Spleen (tissue), 11 donors: ENCODE data around the gene MACROH2A1. TPM values are rescaled to one million over a fixed set of nuclear protein-coding genes. Genes with fewer than 3 reads are reported as not detected.
A peak's percentile ranks its signal among the peaks of the same experiment; 100 is the strongest.

Experiments used
- DNase-seq: peaks from one replicate; pipeline ENCODE4 v3.0.0-alpha.2; 2020
- H3K27ac ChIP-seq, 8 donors: fragments of 200-600 bp; sonication (generic) in 7 of 8; 1 replicate in 4 of 8; 2 replicates in 4 of 8; pipeline versions ENCODE4 v1.5.0 to v1.8.0; 2016 to 2021; ENCODE audit warnings: inconsistent platforms in 4 of 8, mild to moderate bottlenecking in 4 of 8, moderate library complexity in 1 of 8
- H3K27me3 ChIP-seq, 7 donors: fragments of 200-600 bp; sonication (generic) in 6 of 7; replicated peaks in 1 of 7; 1 replicate in 4 of 7; 2 replicates in 3 of 7; pipeline versions ENCODE4 v1.5.0 to v1.8.0; 2016 to 2021; ENCODE audit warnings: inconsistent platforms in 3 of 7, mild to moderate bottlenecking in 1 of 7
- H3K36me3 ChIP-seq, 6 donors: fragments of 200-600 bp; sonication (generic) in 5 of 6; 1 replicate in 4 of 6; 2 replicates in 2 of 6; pipeline versions ENCODE4 v1.5.0 to v1.8.0; 2016 to 2021; ENCODE audit warnings: inconsistent platforms in 2 of 6
- H3K4me1 ChIP-seq, 6 donors: fragments of 200-600 bp; sonication (generic) in 5 of 6; 1 replicate in 3 of 6; 2 replicates in 3 of 6; pipeline versions ENCODE4 v1.5.0 to v1.8.0; 2016 to 2021; ENCODE audit warnings: inconsistent platforms in 3 of 6
- H3K4me3 ChIP-seq, 8 donors: fragments of 200-600 bp; sonication (generic) in 7 of 8; 1 replicate in 4 of 8; 2 replicates in 4 of 8; pipeline versions ENCODE4 v1.5.0 to v1.8.0; 2016 to 2021; ENCODE audit warnings: inconsistent platforms in 4 of 8, mild to moderate bottlenecking in 4 of 8, moderate library complexity in 2 of 8
- H3K9me3 ChIP-seq, 8 donors: fragments of 200-600 bp; sonication (generic) in 7 of 8; 1 replicate in 4 of 8; 2 replicates in 4 of 8; pipeline versions ENCODE4 v1.5.0 to v1.8.0; 2016 to 2021; ENCODE audit warnings: inconsistent platforms in 4 of 8
- CTCF ChIP-seq, 11 experiments: fragments of 200-600 bp in 7 of 11; fragments of 450-650 bp in 4 of 11; sonication (generic) in 4 of 11; IDR thresholded peaks in 8 of 11; conservative IDR thresholded peaks in 3 of 11; 1 replicate in 7 of 11; 2 replicates in 4 of 11; pipeline versions ENCODE4 v1.4.0 to v1.8.0; 2016 to 2021; ENCODE audit warnings: antibody characterized with exemption in 11 of 11, inconsistent platforms in 4 of 11, mild to moderate bottlenecking in 1 of 11
- POLR2A ChIP-seq, 3 donors: fragments of 450-650 bp; IDR thresholded peaks; one replicate each; pipeline ENCODE4 v1.5.1; 2017; ENCODE audit warnings: antibody characterized with exemption in 3 of 3, mild to moderate bottlenecking in 1 of 3
- POLR2AphosphoS5 ChIP-seq, 3 donors: sonication (generic); formaldehyde crosslinking; IDR thresholded peaks; one replicate each; pipeline ENCODE4 v1.5.1; 2017; ENCODE audit warnings: antibody characterized with exemption in 3 of 3
- WGBS, 5 donors: extraction: QIAGEN DNeasy Blood & Tissue Kit in 3 of 5; methylation state at CpG; one replicate each; pipeline versions ENCODE4 v1.1.5 to v1.1.7; 2013 to 2018; 5-methylcytosine and 5-hydroxymethylcytosine counted together
- intact Hi-C: fragments of 100-400 bp; cut with DNase I; formaldehyde crosslinking; loops from one replicate; pipeline ENCODE4 v1.15.0; 2023; ENCODE audit warnings: low total_unique reads
- polyA plus RNA-seq, 3 donors: library from polyadenylated mRNA; stranded (reverse); fragments of 200-250 nt; gene quantifications; one replicate each; pipeline ENCODE4 v1.2.1, GENCODE V29; 2013
- total RNA-seq, 7 donors: library from RNA; depleted of rRNA in 3 of 7; stranded (reverse); fragments of >200 nt in 3 of 7; fragmentation: NEBNext Ultra II Directional in 4 of 7; extraction: Animal tissue kit (Norgen Biotek cat#: 25700) in 4 of 7; gene quantifications; one replicate each; pipeline versions ENCODE4 v1.1.0 to v1.2.1, GENCODE V29; 2016 to 2021
- donor health status: healthy with polysubstance abuse.
- donor health status: DM: no; HTN: no; CAD: no; lungs with moderate emphysema.
- donor health status: DM: no; HTN: no; CAD: no.
- donor health status: Bipolar disorder and iron deficiency.
- donor health status: healthy.
- donor health status: DM: no; HTN: no; CAD: no.
- donor health status: DM: yes; HTN: yes; CAD: no.

MACROH2A1 gene
- total and polyA plus RNA-seq, 10 donors, result 88.1 to 288 (median 175) TPM

- Histone ChIP-seq H3K4me3 (peak overlapping the region in 1 of 8 donors; percentile 75), H3K9me3 (no peaks in the 10 kb centered on the region), H3K4me1 (peaks cover 38 to 88% (median 83%) of the 10 kb centered on the region in 6 donors), H3K27me3 (no peaks in the 10 kb centered on the region), H3K36me3 (peaks cover 0 to 26% (median 2%) of the 10 kb centered on the region in 6 donors), H3K27ac (peak overlapping the region in 7 of 8 donors; percentile 29 to 95 (median 93))
- TF ChIP-seq POLR2AphosphoS5 (IDR thresholded peaks at IDR 0.05), result no peak
- no peak for TF ChIP-seq CTCF (IDR thresholded peaks at IDR 0.05 in 8 of 11, conservative IDR thresholded peaks at IDR 0.05 in 3 of 11)
- TF ChIP-seq POLR2A (IDR thresholded peaks at IDR 0.05), result no peak
- no peak for DNase-seq
- 38 to 67% (median 47%) methylated on average over 4 of the region's 4 CpGs for WGBS, 5 donors
- intact Hi-C loops, result no loop called here
Observed at GRCh38 chr5:135395866-135396265, 3.2 kb downstream of the MACROH2A1 start.

GRCh38 chr5:135395451-135395850 is 3.6 kb downstream of the MACROH2A1 start:
- Histone ChIP-seq H3K27me3 (no peaks in the 10 kb centered on the region), H3K9me3 (no peaks in the 10 kb centered on the region), H3K4me1 (peaks cover 40 to 92% (median 86%) of the 10 kb centered on the region in 6 donors), H3K27ac (peak overlapping the region in 7 of 8 donors; percentile 29 to 95 (median 76)), H3K4me3 (peak overlapping the region in 1 of 8 donors; percentile 75), H3K36me3 (peaks cover 0 to 30% (median 2%) of the 10 kb centered on the region in 6 donors)
- DNase-seq, result no peak
- intact Hi-C loops, result no loop called here
- no peak for TF ChIP-seq CTCF (IDR thresholded peaks at IDR 0.05 in 8 of 11, conservative IDR thresholded peaks at IDR 0.05 in 3 of 11)
- no peak for TF ChIP-seq POLR2AphosphoS5 (IDR thresholded peaks at IDR 0.05)
- TF ChIP-seq POLR2A (IDR thresholded peaks at IDR 0.05), result no peak
- 50 to 66% (median 58%) methylated on average over 5 of the region's 5 CpGs for WGBS, 5 donors

- intact Hi-C loops, result no loop called here
- no peak for DNase-seq
- H3K27ac ChIP-seq, result peak overlapping the region; percentile 0 to 95 (median 76)
- no peak overlapping the region for H3K4me3 ChIP-seq
- peaks cover 40 to 94% (median 90%) of the 10 kb centered on the region in 6 donors for H3K4me1 ChIP-seq
- no peaks in the 10 kb centered on the region for H3K9me3 ChIP-seq
- peaks cover 0 to 44% (median 4%) of the 10 kb centered on the region in 6 donors for H3K36me3 ChIP-seq
- WGBS, 5 donors, result 86 to 95% (median 86%) methylated on average over 1 of the region's 1 CpG
- TF ChIP-seq POLR2A (IDR thresholded peaks at IDR 0.05) (no peak), CTCF (IDR thresholded peaks at IDR 0.05 in 8 of 11, conservative IDR thresholded peaks at IDR 0.05 in 3 of 11) (no peak), POLR2AphosphoS5 (IDR thresholded peaks at IDR 0.05) (no peak)
- H3K27me3 ChIP-seq, result no peaks in the 10 kb centered on the region
Observed at GRCh38 chr5:135394095-135394494, 4.9 kb downstream of the MACROH2A1 start.

- Histone ChIP-seq H3K4me3 (peak overlapping the region in 1 of 8 donors; percentile 43), H3K4me1 (peaks cover 40 to 98% (median 91%) of the 10 kb centered on the region in 6 donors), H3K36me3 (peaks cover 0 to 48% (median 8%) of the 10 kb centered on the region in 6 donors), H3K27ac (peak overlapping the region; percentile 0 to 95 (median 76)), H3K27me3 (no peaks in the 10 kb centered on the region), H3K9me3 (no peaks in the 10 kb centered on the region)
- no peak for DNase-seq
- intact Hi-C loops, result no loop called here
- no peak for TF ChIP-seq POLR2AphosphoS5 (IDR thresholded peaks at IDR 0.05)
- TF ChIP-seq CTCF (IDR thresholded peaks at IDR 0.05 in 8 of 11, conservative IDR thresholded peaks at IDR 0.05 in 3 of 11), result no peak
- TF ChIP-seq POLR2A (IDR thresholded peaks at IDR 0.05), result no peak
- 69 to 86% (median 78%) methylated on average over 3 of the region's 3 CpGs for WGBS, 5 donors
Observed at GRCh38 chr5:135393691-135394090, 5.3 kb downstream of the MACROH2A1 start.
